RWPE1 (cell line): ENCODE data around the gene SAE1.

Experiments used
- CTCF ChIA-PET: fragments of 350-600 bp; sonication (Branson Sonifier 250); formaldehyde crosslinking; extraction: SDS; loops from one replicate; lab custom pipeline; 2021; lab: Yijun Ruan, JAX
- POLR2A ChIA-PET: fragments of 400-600 bp; formaldehyde crosslinking; extraction: SDS; loops from one replicate; lab custom pipeline; 2020; ENCODE audit warnings: antibody characterized with exemption; ENCODE audit not compliant: low non-redundant PET; lab: Yijun Ruan, JAX
- DNase-seq: peaks from one replicate; pipeline ENCODE4 v3.0.0; 2012; ENCODE audit warnings: low spot score
- H3K27ac ChIP-seq: fragments of 450-650 bp; 2 replicates; pipeline ENCODE4 v1.5.1; 2017
- TF ChIP-seq, protein P1 (sequence below): fragments of 450-650 bp; conservative IDR thresholded peaks from 2 replicates; pipeline ENCODE4 v1.5.1; 2017; ENCODE audit warnings: low read depth, mild to moderate bottlenecking

SAE1 gene

DNA sequence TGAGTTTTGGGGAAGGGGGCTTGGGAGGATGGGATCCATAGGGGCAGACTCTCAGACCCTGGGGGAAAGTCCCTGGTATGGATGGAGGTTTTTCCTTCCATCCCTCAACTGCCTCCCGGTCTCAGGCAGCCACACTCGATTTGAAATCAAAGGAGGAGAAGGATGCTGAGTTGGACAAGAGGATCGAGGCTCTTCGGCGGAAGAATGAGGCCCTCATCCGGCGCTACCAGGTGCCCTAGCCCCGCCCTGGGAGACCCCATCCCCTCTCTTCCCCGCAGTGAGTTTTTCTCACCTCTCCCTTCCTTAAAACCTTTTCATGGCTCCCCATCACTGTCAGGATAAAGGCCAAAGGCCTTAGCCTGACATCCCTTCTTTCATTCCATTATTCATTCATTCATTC, 127.8 kb downstream of the SAE1 start:
- H3K27ac ChIP-seq = peak overlapping the region; percentile 98
- ChIA-PET POLR2A (no interaction called here), CTCF (no interaction called here)
- TF ChIP-seq, protein P1, sequence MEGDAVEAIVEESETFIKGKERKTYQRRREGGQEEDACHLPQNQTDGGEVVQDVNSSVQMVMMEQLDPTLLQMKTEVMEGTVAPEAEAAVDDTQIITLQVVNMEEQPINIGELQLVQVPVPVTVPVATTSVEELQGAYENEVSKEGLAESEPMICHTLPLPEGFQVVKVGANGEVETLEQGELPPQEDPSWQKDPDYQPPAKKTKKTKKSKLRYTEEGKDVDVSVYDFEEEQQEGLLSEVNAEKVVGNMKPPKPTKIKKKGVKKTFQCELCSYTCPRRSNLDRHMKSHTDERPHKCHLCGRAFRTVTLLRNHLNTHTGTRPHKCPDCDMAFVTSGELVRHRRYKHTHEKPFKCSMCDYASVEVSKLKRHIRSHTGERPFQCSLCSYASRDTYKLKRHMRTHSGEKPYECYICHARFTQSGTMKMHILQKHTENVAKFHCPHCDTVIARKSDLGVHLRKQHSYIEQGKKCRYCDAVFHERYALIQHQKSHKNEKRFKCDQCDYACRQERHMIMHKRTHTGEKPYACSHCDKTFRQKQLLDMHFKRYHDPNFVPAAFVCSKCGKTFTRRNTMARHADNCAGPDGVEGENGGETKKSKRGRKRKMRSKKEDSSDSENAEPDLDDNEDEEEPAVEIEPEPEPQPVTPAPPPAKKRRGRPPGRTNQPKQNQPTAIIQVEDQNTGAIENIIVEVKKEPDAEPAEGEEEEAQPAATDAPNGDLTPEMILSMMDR = no peak
- DNase-seq = no peak

DNA sequence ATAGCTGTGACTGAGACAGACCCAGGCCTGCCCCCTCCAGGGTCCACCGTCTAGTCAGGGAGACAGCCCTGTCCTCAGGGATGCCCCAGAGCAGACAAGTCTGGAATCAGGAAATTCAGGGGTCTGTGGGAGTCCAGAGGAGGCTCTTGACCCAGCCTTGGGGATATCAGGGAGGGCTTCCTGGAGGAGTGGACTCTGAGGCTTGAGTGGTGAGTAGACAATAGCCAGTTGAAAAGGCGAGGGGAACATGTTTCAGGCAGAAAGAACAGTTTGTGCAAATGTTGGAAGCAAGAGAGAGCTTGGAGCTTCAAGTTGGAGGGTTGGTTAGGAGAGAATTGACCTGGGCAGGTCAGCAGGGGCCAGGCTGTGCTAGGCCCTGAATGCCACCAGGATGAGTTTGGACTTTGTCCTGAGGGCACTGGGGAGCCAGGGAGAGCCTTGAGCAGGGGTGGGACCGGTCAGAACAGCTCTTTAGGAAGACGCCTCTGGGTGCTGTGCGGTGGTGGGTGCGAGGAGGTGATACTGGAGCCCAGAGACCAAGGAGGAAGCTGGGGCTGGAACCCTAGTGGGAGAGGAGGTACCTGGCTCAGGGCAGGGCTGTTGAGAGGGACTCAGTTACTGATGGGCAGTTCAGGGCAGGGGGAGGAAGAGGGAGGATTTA, 128.4 kb downstream of the SAE1 start:
- TF ChIP-seq, protein P1 = no peak
- CTCF ChIA-PET = no interaction called here
- POLR2A ChIA-PET = no interaction called here
- no peak for DNase-seq
- H3K27ac ChIP-seq = peak overlapping the region; percentile 98
